Trophoblast cell (in vitro differentiated cells and primary cell): ENCODE data around the gene ATP1B1.
A peak's percentile ranks its signal among the peaks of the same experiment; 100 is the strongest.

ENCODE experiments used
- DNase-seq, 2 donors: peaks; one replicate each; pipeline ENCODE4 v3.0.0-alpha.2; 2016
- H2AFZ ChIP-seq: 2 replicates; pipeline ENCODE4 v1.6.1; 2013; ENCODE audit warnings: low read length, moderate library complexity, mild to moderate bottlenecking; ENCODE audit not compliant: insufficient read depth, poor library complexity
- H2AK5ac ChIP-seq: 2 replicates; pipeline ENCODE4 v1.6.1; 2013; ENCODE audit warnings: mild to moderate bottlenecking, low read length
- H2BK120ac ChIP-seq: 2 replicates; pipeline ENCODE4 v1.6.1; 2013; ENCODE audit warnings: low read length, mild to moderate bottlenecking, moderate library complexity; ENCODE audit not compliant: insufficient read depth, poor library complexity
- H2BK12ac ChIP-seq: 2 replicates; pipeline ENCODE4 v1.6.1; 2013; ENCODE audit warnings: mild to moderate bottlenecking, low read length, moderate library complexity
- H2BK5ac ChIP-seq: 2 replicates; pipeline ENCODE4 v1.6.1; 2013; ENCODE audit warnings: low read length, low read depth, moderate library complexity, mild to moderate bottlenecking; ENCODE audit not compliant: poor library complexity
- H3K14ac ChIP-seq: 2 replicates; pipeline ENCODE4 v1.6.1; 2013; ENCODE audit warnings: mild to moderate bottlenecking, low read length
- H3K18ac ChIP-seq: 2 replicates; pipeline ENCODE4 v1.6.1; 2013; ENCODE audit warnings: mild to moderate bottlenecking, low read length
- H3K23ac ChIP-seq: 2 replicates; pipeline ENCODE4 v1.6.1; 2013; ENCODE audit warnings: low read length
- H3K27ac ChIP-seq: 2 replicates; pipeline ENCODE4 v1.5.1; 2013; ENCODE audit warnings: low read depth, mild to moderate bottlenecking, inconsistent platforms, low read length, moderate library complexity
- H3K27me3 ChIP-seq: 2 replicates; pipeline ENCODE4 v1.6.1; 2013; ENCODE audit warnings: inconsistent platforms, mild to moderate bottlenecking, low read length, moderate library complexity; ENCODE audit not compliant: insufficient read depth
- H3K36me3 ChIP-seq, 2 experiments: 1 replicate in 1 of 2; 2 replicates in 1 of 2; pipeline ENCODE4 v1.6.1; 2013; ENCODE audit warnings: low read length in 2 of 2, mild to moderate bottlenecking in 2 of 2, moderate library complexity in 1 of 2; ENCODE audit not compliant: insufficient read depth in 2 of 2, control insufficient read depth in 1 of 2
- H3K4ac ChIP-seq: 2 replicates; pipeline ENCODE4 v1.6.1; 2013; ENCODE audit warnings: low read depth, mild to moderate bottlenecking, low read length, moderate library complexity
- H3K4me1 ChIP-seq, 2 experiments: 1 replicate in 1 of 2; 2 replicates in 1 of 2; pipeline ENCODE4 v1.6.1; 2013; ENCODE audit warnings: low read length in 2 of 2, mild to moderate bottlenecking in 2 of 2, moderate library complexity in 1 of 2; ENCODE audit not compliant: insufficient read depth in 2 of 2, control insufficient read depth in 1 of 2
- H3K4me2 ChIP-seq: 2 replicates; pipeline ENCODE4 v1.6.1; 2013; ENCODE audit warnings: inconsistent platforms, mild to moderate bottlenecking, low read length, moderate library complexity
- H3K4me3 ChIP-seq: 2 replicates; pipeline ENCODE4 v1.5.1; 2013; ENCODE audit warnings: mild to moderate bottlenecking, low read depth, low read length, inconsistent platforms
- H3K79me1 ChIP-seq: one replicate; pipeline ENCODE4 v1.6.1; 2013; ENCODE audit warnings: low read length
- H3K79me2 ChIP-seq: 2 replicates; pipeline ENCODE4 v1.6.1; 2013; ENCODE audit warnings: low read length, mild to moderate bottlenecking; ENCODE audit not compliant: control insufficient read depth, insufficient read depth, poor library complexity
- H3K9ac ChIP-seq: 2 replicates; pipeline ENCODE4 v1.6.1; 2013; ENCODE audit warnings: mild to moderate bottlenecking, low read length
- H3K9me3 ChIP-seq: 2 replicates; pipeline ENCODE4 v1.6.1; 2013; ENCODE audit warnings: low read depth, mild to moderate bottlenecking, control low read depth, inconsistent platforms, low read length; ENCODE audit not compliant: insufficient read depth
- H4K12ac ChIP-seq: 2 replicates; pipeline ENCODE4 v1.6.1; 2013; ENCODE audit warnings: low read depth, mild to moderate bottlenecking, low read length, moderate library complexity
- H4K8ac ChIP-seq: 2 replicates; pipeline ENCODE4 v1.6.1; 2013; ENCODE audit warnings: low read depth, mild to moderate bottlenecking, low read length, moderate library complexity
- H4K91ac ChIP-seq: one replicate; pipeline ENCODE4 v1.6.1; 2013; ENCODE audit warnings: low read depth, mild to moderate bottlenecking, low read length, moderate library complexity
- WGBS: extraction: QIAGEN DNeasy Blood & Tissue Kit; methylation state at CpG from one replicate; pipeline ENCODE4 v1.1.7; 2013; ENCODE audit warnings: missing lambda C conversion rate; ENCODE audit not compliant: insufficient read length, insufficient coverage; ENCODE audit errors: extremely low coverage; 5-methylcytosine and 5-hydroxymethylcytosine counted together

The ATP1B1 gene

GRCh38 chr1:169102567-169102966, 3.9 kb upstream of the ATP1B1 start:
- Histone ChIP-seq H3K36me3 (no peaks in the 10 kb centered on the region), H3K4me3 (no peak overlapping the region), H2BK120ac (peak overlapping the region; percentile 43), H3K18ac (no peak overlapping the region), H3K79me2 (peaks cover 13% of the 10 kb centered on the region), H2BK5ac (peak overlapping the region; percentile 54), H4K91ac (peak overlapping the region; percentile 36), H4K8ac (no peak overlapping the region), H3K4me2 (no peak overlapping the region), H3K79me1 (peaks cover 28% of the 10 kb centered on the region), H2BK12ac (peak overlapping the region; percentile 91), H3K27me3 (no peaks in the 10 kb centered on the region), H2AFZ (peak overlapping the region; percentile 47), H3K14ac (no peak overlapping the region), H3K9me3 (no peaks in the 10 kb centered on the region), H3K4me1 (peaks cover 16 to 25% of the 10 kb centered on the region in 2 experiments), H2AK5ac (no peak overlapping the region), H3K27ac (peak overlapping the region; percentile 61), H4K12ac (no peak overlapping the region), H3K9ac (no peak overlapping the region), H3K4ac (no peak overlapping the region), H3K23ac (no peak overlapping the region)
- DNase-seq, result peak; percentile 54 to 77
- WGBS, result no CpG with 5 or more reads among the region's 4 CpGs

DNA sequence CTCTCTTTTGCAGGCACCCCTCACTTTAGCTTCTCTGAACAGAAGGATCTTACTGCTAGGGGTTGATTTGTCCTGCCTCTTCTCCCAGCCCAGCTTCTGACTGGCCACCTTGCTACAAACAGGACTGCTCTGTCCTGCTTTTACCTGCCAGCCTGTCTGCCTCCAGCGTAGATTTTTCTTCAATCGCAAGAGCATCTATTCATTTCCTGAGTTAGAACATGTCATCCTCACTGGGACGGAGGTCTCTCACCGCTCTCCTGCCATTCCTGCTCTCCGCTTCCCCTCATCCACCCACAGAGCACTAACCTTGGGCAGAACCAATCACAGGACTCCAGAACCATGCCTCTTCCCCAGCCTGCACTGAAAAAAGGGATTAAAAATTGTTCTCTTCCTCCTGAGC, 3.5 kb upstream of the ATP1B1 start:
- peaks cover 15% of the 10 kb centered on the region for H3K79me2 ChIP-seq
- no peaks in the 10 kb centered on the region for H3K36me3 ChIP-seq
- H4K12ac ChIP-seq, result no peak overlapping the region
- no peak overlapping the region for H3K23ac ChIP-seq
- peak overlapping the region; percentile 54 for H2BK5ac ChIP-seq
- peak overlapping the region; percentile 23 for H4K8ac ChIP-seq
- no peak overlapping the region for H3K4ac ChIP-seq
- H2AK5ac ChIP-seq, result peak overlapping the region; percentile 71
- peak overlapping the region; percentile 34 for H3K18ac ChIP-seq
- no peak overlapping the region for H3K4me3 ChIP-seq
- H2BK12ac ChIP-seq, result peak overlapping the region; percentile 91
- no peaks in the 10 kb centered on the region for H3K9me3 ChIP-seq
- peaks cover 16 to 25% of the 10 kb centered on the region in 2 experiments for H3K4me1 ChIP-seq
- no peak for DNase-seq
- H3K9ac ChIP-seq, result no peak overlapping the region
- peaks cover 30% of the 10 kb centered on the region for H3K79me1 ChIP-seq
- no peaks in the 10 kb centered on the region for H3K27me3 ChIP-seq
- no peak overlapping the region for H3K14ac ChIP-seq
- H2AFZ ChIP-seq, result no peak overlapping the region
- H4K91ac ChIP-seq, result peak overlapping the region; percentile 36
- H3K4me2 ChIP-seq, result no peak overlapping the region
- H3K27ac ChIP-seq, result peak overlapping the region; percentile 45
- no CpG with 5 or more reads among the region's 5 CpGs for whole genome bisulfite sequencing
- peak overlapping the region; percentile 43 for H2BK120ac ChIP-seq

- no peak overlapping the region for H2BK5ac ChIP-seq
- H3K79me2 ChIP-seq, result peaks cover 18% of the 10 kb centered on the region
- no peak overlapping the region for H3K4me2 ChIP-seq
- peaks cover 16 to 27% of the 10 kb centered on the region in 2 experiments for H3K4me1 ChIP-seq
- peak overlapping the region; percentile 55 for H4K91ac ChIP-seq
- no peak overlapping the region for H3K4me3 ChIP-seq
- H3K18ac ChIP-seq, result peak overlapping the region; percentile 9
- peak overlapping the region; percentile 51 for H2AK5ac ChIP-seq
- peaks cover 31% of the 10 kb centered on the region for H3K79me1 ChIP-seq
- H4K12ac ChIP-seq, result no peak overlapping the region
- H2BK120ac ChIP-seq, result peak overlapping the region; percentile 55
- no peak overlapping the region for H3K27ac ChIP-seq
- H4K8ac ChIP-seq, result peak overlapping the region; percentile 11
- H3K4ac ChIP-seq, result no peak overlapping the region
- H3K14ac ChIP-seq, result peak overlapping the region; percentile 24
- WGBS, result no CpG with 5 or more reads among the region's 6 CpGs
- no peak for DNase-seq
- H3K9ac ChIP-seq, result no peak overlapping the region
- peak overlapping the region; percentile 58 for H2BK12ac ChIP-seq
- H3K27me3 ChIP-seq, result no peaks in the 10 kb centered on the region
- H2AFZ ChIP-seq, result no peak overlapping the region
- H3K23ac ChIP-seq, result no peak overlapping the region
- peaks cover 0 to 2% of the 10 kb centered on the region in 2 experiments for H3K36me3 ChIP-seq
- H3K9me3 ChIP-seq, result no peaks in the 10 kb centered on the region
Measured at GRCh38 chr1:169103480-169103893, 3.0 kb upstream of the ATP1B1 start.

GRCh38 chr1:169105087-169105433, 1.4 kb upstream of the ATP1B1 start:
- Histone ChIP-seq H3K79me2 (peaks cover 25% of the 10 kb centered on the region), H4K12ac (no peak overlapping the region), H2BK5ac (no peak overlapping the region), H2BK12ac (no peak overlapping the region), H3K4me2 (peak overlapping the region; percentile 86), H3K9me3 (no peaks in the 10 kb centered on the region), H4K8ac (no peak overlapping the region), H3K4me3 (peak overlapping the region; percentile 79), H2BK120ac (no peak overlapping the region), H2AFZ (no peak overlapping the region), H3K4me1 (peaks cover 20 to 33% of the 10 kb centered on the region in 2 experiments), H3K36me3 (peaks cover 0 to 2% of the 10 kb centered on the region in 2 experiments), H3K18ac (no peak overlapping the region), H3K27me3 (no peaks in the 10 kb centered on the region), H3K23ac (no peak overlapping the region), H3K14ac (no peak overlapping the region), H3K9ac (no peak overlapping the region), H3K79me1 (peaks cover 37% of the 10 kb centered on the region), H3K27ac (no peak overlapping the region), H4K91ac (peak overlapping the region; percentile 95), H2AK5ac (no peak overlapping the region), H3K4ac (no peak overlapping the region)
- WGBS, result no CpG with 5 or more reads among the region's 6 CpGs
- no peak for DNase-seq
